Measurements from ENCODE around the gene TMEM175.

Gene TMEM175

DNA sequence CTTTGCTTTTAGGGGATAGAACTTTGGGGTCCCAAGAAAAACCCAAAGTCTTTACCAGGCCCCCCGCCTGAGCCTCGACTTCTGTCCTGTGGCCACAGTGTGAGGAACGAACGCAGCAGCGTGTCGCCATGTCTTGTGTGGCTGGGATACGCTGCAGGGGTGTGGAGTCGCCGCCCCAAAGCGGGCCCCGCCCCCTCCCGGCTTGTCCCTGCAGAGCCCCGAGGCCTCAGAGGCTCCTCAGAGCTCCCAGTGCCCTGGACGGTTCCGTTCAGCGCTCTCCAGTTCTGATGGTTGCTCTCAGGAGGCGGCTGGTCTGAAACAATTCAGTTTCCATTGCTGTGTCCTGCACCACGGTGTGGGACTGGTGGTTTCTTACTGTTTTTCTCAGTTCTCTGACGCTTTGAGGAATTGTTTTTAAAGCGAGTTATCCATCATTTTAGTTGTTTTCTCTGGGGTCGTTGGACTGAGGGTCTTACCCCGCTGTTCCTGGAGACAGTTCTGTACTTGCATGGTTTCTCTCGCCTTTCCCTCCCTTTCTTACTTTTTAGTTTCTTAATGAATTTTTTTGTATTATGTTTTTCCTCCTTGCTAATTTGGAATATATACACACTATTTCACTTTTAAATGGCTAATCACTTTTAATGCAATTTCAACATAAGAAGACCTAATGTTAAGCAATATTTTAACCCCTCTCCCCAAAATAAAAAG, 53.0 kb downstream of the TMEM175 start:
- DNase-seq (ENCODE audit: low read depth) = no peak
- Histone ChIP-seq H3K9me3 (ENCODE audit: control insufficient read depth, low read length) (no peaks in the 10 kb centered on the region), H3K27me3 (replicated peaks; ENCODE audit: control insufficient read depth, insufficient read depth, low read length) (no peaks in the 10 kb centered on the region), H3K9ac (ENCODE audit: low read length) (peak overlapping the region; percentile 38), H3K36me3 (ENCODE audit: control insufficient read depth, insufficient read depth, low read length, severe bottlenecking) (peaks cover 9% of the 10 kb centered on the region), H3K4me3 (ENCODE audit: low read length) (peak overlapping the region; percentile 69), H3K4me1 (ENCODE audit: control insufficient read depth, insufficient read depth, low read length) (peaks cover 29% of the 10 kb centered on the region)

DNA sequence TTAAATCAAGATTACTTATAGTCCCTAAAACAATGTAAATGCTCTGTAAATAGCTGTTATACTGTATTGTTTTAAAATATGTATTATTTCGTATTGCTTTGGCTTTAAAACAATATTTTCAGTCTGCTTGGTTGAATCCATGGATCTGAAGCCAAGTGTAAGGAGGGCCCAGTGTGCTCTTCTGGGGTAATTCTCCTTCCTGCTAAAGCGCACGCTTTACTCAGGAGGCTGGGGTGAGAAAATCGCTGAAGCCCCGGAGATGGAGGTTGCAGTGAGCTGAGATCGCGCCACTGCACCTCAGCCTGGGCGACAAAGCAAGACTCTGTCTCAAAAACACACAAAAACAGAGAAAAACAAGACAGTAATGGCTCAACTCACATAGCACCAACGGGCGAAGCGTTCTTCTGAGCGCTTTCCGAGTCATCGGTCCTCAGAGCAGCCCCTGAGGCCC, 54.2 kb downstream of the TMEM175 start:
- Histone ChIP-seq H3K9me3 (ENCODE audit: control insufficient read depth, low read length) (no peaks in the 10 kb centered on the region), H3K9ac (ENCODE audit: low read length) (peak overlapping the region; percentile 90), H3K4me1 (ENCODE audit: control insufficient read depth, insufficient read depth, low read length) (peaks cover 29% of the 10 kb centered on the region), H3K4me3 (ENCODE audit: low read length) (peak overlapping the region; percentile 81), H3K36me3 (ENCODE audit: control insufficient read depth, insufficient read depth, low read length, severe bottlenecking) (peaks cover 17% of the 10 kb centered on the region), H3K27me3 (replicated peaks; ENCODE audit: control insufficient read depth, insufficient read depth, low read length) (no peaks in the 10 kb centered on the region)
- no peak for DNase-seq (ENCODE audit: low read depth)

DNA sequence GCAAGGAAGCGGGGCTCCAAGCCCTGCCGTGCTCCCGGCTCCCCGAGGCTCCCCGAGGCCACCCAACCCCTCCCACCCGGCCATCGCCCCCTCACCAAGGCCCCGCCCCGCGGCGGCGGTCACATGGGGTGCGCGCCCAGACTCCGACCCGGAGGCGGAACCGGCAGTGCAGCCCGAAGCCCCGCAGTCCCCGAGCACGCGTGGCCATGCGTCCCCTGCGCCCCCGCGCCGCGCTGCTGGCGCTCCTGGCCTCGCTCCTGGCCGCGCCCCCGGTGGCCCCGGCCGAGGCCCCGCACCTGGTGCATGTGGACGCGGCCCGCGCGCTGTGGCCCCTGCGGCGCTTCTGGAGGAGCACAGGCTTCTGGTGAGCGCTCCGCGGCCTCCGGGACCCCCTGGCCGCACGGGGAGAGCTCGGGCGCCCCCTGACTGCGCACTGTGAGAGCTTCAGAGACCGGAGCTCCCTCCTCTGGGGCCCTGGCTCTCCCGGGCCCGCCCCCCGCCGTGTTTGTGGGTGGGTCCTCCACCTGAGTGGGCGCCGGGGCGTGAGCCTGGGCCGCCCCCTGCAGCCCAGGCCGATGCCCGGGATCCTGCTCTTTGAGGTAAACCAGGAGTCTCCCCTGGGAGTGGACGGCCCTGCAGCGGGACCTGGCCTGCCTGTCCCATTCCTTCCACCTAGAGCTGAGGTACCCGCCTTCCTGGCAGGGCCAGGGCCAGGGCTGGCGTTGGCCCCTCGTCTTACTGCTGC, 54.8 kb downstream of the TMEM175 start, which contains the start of gene IDUA:
Gene IDUA (plus strand): TSS at position 166 of the 745 bp plus-strand sequence. CDS start 41 bp downstream, at position 207.
- Histone ChIP-seq H3K4me3 (ENCODE audit: low read length) (peak within 1 kb of the TSS; percentile 81), H3K4me1 (ENCODE audit: control insufficient read depth, insufficient read depth, low read length) (peaks cover 29% of the 10 kb centered on the region), H3K9me3 (ENCODE audit: control insufficient read depth, low read length) (no peaks in the 10 kb centered on the region), H3K36me3 (ENCODE audit: control insufficient read depth, insufficient read depth, low read length, severe bottlenecking) (peaks cover 17% of the 10 kb centered on the region), H3K9ac (ENCODE audit: low read length) (peak within 1 kb of the TSS; percentile 90), H3K27me3 (replicated peaks; ENCODE audit: control insufficient read depth, insufficient read depth, low read length) (no peaks in the 10 kb centered on the region)
- DNase-seq (ENCODE audit: low read depth) = peak; percentile 91

DNA sequence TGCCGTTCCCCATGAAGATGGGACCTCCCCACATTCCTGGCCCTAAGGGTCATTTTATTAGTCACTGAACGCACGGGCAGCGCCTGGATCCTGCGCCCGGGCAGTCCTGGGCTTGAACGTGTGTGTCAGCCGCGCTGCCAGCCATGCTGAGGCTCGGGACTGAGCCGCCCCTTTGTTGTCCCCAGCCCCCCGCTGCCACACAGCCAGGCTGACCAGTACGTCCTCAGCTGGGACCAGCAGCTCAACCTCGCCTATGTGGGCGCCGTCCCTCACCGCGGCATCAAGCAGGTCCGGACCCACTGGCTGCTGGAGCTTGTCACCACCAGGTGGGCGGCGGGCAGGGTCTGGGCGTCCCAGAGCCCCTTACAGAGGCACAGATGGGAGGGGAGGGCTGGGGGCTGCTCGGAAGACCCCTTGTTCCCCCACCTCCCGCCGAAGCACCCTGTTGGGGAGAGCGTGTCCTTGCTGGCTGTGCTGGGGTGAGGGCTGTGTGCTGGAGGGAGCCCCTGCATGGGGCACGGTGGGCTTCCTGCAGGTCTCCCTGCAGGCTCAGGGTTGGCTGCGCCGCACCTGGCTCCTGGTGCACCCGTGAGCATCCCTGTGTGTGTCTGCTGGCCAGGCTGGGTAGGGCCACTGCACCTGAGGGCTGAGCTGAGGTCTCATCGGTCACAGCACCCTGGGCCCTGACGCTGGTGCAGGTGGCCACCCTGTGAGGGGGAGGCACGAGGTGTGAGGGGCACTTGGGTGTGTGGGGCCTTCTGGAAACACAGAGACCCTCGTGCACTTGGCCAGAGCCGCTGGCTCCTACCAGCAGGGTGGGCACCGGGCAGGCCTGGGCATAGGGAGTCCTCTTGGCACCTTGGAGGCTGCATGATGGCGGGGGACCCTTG, 55.6 kb downstream of the TMEM175 start:
- Histone ChIP-seq H3K9me3 (ENCODE audit: control insufficient read depth, low read length) (no peaks in the 10 kb centered on the region), H3K4me1 (ENCODE audit: control insufficient read depth, insufficient read depth, low read length) (peaks cover 33% of the 10 kb centered on the region), H3K36me3 (ENCODE audit: control insufficient read depth, insufficient read depth, low read length, severe bottlenecking) (peaks cover 17% of the 10 kb centered on the region), H3K9ac (ENCODE audit: low read length) (peak overlapping the region; percentile 90), H3K4me3 (ENCODE audit: low read length) (peak overlapping the region; percentile 81), H3K27me3 (replicated peaks; ENCODE audit: control insufficient read depth, insufficient read depth, low read length) (no peaks in the 10 kb centered on the region)
- peak; percentile 44 for DNase-seq (ENCODE audit: low read depth)

DNA sequence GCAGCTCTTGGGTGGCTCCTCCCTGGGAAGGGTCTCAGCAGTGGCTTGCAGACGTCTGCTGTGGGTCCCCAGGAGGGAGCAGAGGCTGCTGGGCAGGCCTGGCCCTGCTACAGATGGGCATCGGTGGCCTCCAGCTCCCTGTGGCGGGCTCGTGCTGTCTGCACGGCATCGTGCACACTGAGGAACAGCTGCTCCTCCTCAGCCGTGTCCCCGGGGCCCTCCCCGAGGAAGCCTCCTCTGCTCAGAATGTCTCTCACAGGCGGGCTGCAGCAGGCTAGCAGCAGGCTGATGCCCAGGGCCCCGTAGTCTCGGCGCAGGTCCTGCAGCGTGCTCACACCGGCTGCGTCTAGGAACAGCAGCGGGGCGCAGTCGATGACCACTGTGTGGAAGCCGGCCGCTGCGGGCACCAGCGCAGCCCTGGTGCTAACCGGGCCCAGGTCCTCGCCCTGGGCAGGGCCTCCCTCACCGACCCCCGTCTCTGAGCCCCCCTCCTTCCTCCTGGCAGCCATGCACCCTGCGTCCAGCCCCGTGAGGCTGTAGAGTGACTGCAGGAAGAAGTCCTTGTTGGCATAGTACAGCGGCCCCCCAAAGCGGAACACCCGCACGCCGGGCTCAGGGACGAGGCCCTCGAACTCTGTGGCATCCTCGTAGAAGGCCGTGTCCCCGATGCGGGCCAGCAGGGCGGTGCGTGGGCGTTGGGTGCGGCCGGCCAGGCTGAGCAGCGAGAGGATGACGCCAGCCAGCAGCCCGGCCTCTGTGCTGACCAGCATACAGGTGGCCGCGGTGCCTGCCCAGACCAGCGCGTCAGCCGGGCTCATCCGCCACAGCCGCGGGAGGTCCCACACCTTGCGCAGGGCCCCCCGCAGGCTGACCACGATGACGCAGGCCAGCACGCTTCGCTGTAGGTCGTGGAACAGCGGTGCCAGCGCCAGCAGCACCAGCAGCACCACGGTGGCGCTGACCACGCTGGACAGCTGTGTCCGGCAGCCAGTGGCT, 56.8 kb downstream of the TMEM175 start:
- no peak for DNase-seq (ENCODE audit: low read depth)
- Histone ChIP-seq H3K27me3 (replicated peaks; ENCODE audit: control insufficient read depth, insufficient read depth, low read length) (no peaks in the 10 kb centered on the region), H3K9me3 (ENCODE audit: control insufficient read depth, low read length) (no peaks in the 10 kb centered on the region), H3K4me3 (ENCODE audit: low read length) (no peak overlapping the region), H3K36me3 (ENCODE audit: control insufficient read depth, insufficient read depth, low read length, severe bottlenecking) (peaks cover 17% of the 10 kb centered on the region), H3K4me1 (ENCODE audit: control insufficient read depth, insufficient read depth, low read length) (peaks cover 33% of the 10 kb centered on the region), H3K9ac (ENCODE audit: low read length) (no peak overlapping the region)

DNA sequence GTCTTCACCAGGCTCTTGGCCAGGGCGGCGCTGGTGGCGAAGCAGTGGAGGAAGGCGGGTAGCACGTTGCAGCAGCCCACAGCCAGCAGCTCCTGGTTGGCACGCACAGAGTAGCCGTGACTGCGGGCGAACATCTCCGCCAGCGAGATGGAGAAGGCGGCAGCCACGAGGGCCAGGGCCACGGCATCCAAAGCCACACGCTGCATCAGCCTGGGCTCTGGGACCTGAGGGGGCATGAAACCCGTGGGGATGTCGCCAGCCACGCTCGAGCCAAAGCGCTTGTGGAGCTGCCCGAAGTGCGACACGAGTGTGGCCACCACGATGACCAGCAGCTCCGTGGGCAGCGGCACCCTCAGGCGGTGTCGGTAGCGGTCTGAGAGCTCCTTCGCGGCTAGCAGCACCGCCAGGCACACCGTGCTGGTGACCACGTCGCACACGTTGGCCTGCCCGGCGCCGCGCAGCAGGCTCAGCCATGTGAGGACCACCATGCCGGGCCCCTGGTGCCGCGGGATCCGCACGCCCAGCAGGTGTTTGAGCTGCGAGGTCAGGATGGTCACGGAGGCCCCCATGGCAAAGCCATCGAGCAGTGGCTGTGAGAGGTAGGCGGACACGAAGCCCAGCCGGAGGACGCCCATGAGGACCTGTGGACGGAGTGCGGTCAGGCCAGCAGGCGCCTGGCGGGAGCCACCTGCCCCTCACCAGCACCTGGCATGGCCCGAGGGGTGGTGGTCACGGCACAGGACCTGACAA, 57.6 kb downstream of the TMEM175 start:
- no peaks in the 10 kb centered on the region for H3K27me3 ChIP-seq (replicated peaks; ENCODE audit: control insufficient read depth, insufficient read depth, low read length)
- H3K4me1 ChIP-seq (ENCODE audit: control insufficient read depth, insufficient read depth, low read length) = peaks cover 27% of the 10 kb centered on the region
- no peak overlapping the region for H3K4me3 ChIP-seq (ENCODE audit: low read length)
- DNase-seq (ENCODE audit: low read depth) = no peak
- peaks cover 17% of the 10 kb centered on the region for H3K36me3 ChIP-seq (ENCODE audit: control insufficient read depth, insufficient read depth, low read length, severe bottlenecking)
- H3K9ac ChIP-seq (ENCODE audit: low read length) = no peak overlapping the region
- H3K9me3 ChIP-seq (ENCODE audit: control insufficient read depth, low read length) = no peaks in the 10 kb centered on the region

DNA sequence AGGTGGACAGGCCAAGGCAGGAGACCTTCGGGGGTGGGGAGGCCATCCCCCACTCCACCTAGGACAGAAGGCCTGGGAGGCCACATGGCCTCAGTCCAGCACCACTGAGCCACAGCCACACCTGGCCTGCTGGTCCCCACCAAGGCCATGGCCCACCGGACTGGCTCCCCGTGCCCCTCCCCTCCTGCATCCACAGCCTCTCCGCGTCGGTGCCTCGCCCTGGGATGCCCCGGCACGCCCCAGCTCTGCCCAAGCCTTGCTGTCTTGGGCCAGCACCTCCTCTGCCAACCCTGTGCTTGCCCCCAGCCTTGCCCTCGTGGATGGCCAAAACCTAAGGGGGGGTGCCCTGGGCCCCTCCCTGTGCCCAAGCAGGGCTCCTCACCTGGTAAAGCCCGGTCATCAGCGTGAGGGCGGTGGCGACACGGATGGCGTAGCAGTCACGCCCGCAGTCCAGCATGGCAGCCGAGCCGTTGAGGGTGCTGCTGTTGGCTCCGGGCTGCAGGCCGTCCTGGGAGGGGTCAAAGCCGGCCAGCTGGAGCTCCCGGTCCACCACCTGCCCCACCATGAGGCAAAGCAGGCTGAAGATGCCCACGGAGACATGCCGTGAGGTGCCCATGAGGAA, 58.6 kb downstream of the TMEM175 start:
- H3K27me3 ChIP-seq (replicated peaks; ENCODE audit: control insufficient read depth, insufficient read depth, low read length) = no peaks in the 10 kb centered on the region
- H3K9ac ChIP-seq (ENCODE audit: low read length) = no peak overlapping the region
- H3K36me3 ChIP-seq (ENCODE audit: control insufficient read depth, insufficient read depth, low read length, severe bottlenecking) = peaks cover 17% of the 10 kb centered on the region
- H3K4me1 ChIP-seq (ENCODE audit: control insufficient read depth, insufficient read depth, low read length) = peaks cover 17% of the 10 kb centered on the region
- no peaks in the 10 kb centered on the region for H3K9me3 ChIP-seq (ENCODE audit: control insufficient read depth, low read length)
- no peak overlapping the region for H3K4me3 ChIP-seq (ENCODE audit: low read length)
- DNase-seq (ENCODE audit: low read depth) = no peak

DNA sequence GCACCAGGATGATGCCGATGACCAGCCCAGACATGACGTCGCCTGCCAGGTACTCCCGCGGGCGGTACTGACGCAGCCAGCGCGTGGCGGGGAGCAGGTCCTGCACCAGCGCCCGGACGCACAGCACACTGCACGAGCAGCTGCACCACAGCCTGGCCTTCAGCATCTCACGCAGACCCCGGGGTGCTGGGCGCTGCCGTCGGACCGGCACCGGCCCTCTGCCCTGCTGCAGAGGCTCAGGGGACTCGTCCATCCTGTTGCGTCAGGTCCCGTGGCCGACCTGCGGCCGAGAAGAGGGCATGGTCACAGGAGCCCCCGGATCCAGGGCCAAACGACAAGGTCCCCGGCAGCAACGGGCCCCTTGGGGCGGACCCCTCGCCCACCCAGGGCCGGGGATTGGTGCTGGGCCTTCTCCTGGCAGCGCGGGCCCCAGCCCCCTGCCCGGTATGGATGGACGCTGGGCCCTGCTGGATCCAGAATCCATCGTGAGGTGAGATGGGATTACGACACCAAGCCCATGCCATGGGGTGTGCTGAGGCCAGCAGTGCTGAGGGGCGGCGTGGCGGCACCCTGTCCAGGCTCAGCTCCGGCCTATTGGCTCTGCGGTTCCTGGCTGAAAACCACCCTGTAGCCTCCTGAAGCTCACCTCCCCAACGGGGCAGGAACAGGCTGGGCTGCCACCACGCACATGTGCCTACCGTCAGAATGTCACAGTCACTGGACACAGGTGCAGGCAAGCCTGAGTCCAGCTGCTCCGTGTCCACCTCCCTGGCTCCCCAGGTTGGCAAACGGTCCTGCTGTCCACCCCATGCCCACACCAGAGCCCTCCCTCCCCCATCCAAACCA, 59.4 kb downstream of the TMEM175 start:
- Histone ChIP-seq H3K4me1 (ENCODE audit: control insufficient read depth, insufficient read depth, low read length) (peaks cover 12% of the 10 kb centered on the region), H3K4me3 (ENCODE audit: low read length) (no peak overlapping the region), H3K9me3 (ENCODE audit: control insufficient read depth, low read length) (no peaks in the 10 kb centered on the region), H3K27me3 (replicated peaks; ENCODE audit: control insufficient read depth, insufficient read depth, low read length) (peaks cover 2% of the 10 kb centered on the region), H3K9ac (ENCODE audit: low read length) (no peak overlapping the region), H3K36me3 (ENCODE audit: control insufficient read depth, insufficient read depth, low read length, severe bottlenecking) (peaks cover 17% of the 10 kb centered on the region)
- no peak for DNase-seq (ENCODE audit: low read depth)
